SK-N-SH (cell line): ENCODE measurements around the gene CNP. TPM values are rescaled to one million over a fixed set of nuclear protein-coding genes. Genes with fewer than 3 reads are reported as not detected.
A peak's percentile ranks its signal among the peaks of the same experiment; 100 is the strongest.

Source experiments
- CTCF ChIA-PET: fragments of 300-600, 350-600 bp; formaldehyde crosslinking; extraction: SDS; loops from one replicate; lab custom pipeline; 2021; lab: Yijun Ruan, JAX
- POLR2A ChIA-PET: fragments of 350-600 bp; sonication (Branson Sonifier 250); formaldehyde crosslinking; extraction: SDS; loops from one replicate; lab custom pipeline; 2020; ENCODE audit warnings: antibody characterized with exemption, inconsistent platforms; lab: Yijun Ruan, JAX
- DNase-seq: peaks from one replicate; pipeline ENCODE4 v3.0.0; 2012
- H2AFZ ChIP-seq: fragments of 200-600 bp; sonication (generic); 2 replicates; pipeline ENCODE4 v1.8.1; 2016; ENCODE audit warnings: antibody characterized with exemption, mild to moderate bottlenecking, low read depth
- H3F3A ChIP-seq: fragments of 200-600 bp; sonication (generic); replicated peaks from 2 replicates; pipeline ENCODE3; 2016; ENCODE audit warnings: antibody characterized with exemption, mild to moderate bottlenecking; ENCODE audit not compliant: insufficient read depth
- H3K27ac ChIP-seq, 2 experiments: fragments of 200-500 bp in 1 of 2; fragments of 200-600 bp in 1 of 2; sonication (Bioruptor generic) in 1 of 2; sonication (generic), shearing (Covaris generic) in 1 of 2; 2 replicates each; pipeline versions ENCODE4 v1.5.1 to v1.6.1; 2014 to 2016; ENCODE audit warnings: low read depth in 2 of 2, inconsistent platforms in 1 of 2, low read length in 1 of 2, mild to moderate bottlenecking in 1 of 2, mixed read lengths in 1 of 2
- H3K27me3 ChIP-seq: fragments of 200-600 bp; sonication (generic), shearing (Covaris generic); 2 replicates; pipeline ENCODE4 v1.6.1; 2016; ENCODE audit warnings: mixed run types; ENCODE audit not compliant: insufficient read depth
- H3K36me3 ChIP-seq, 2 experiments: fragments of 200-500 bp in 1 of 2; fragments of 200-600 bp in 1 of 2; sonication (Bioruptor generic) in 1 of 2; sonication (generic) in 1 of 2; replicated peaks in 1 of 2; 2 replicates each; pipeline versions ENCODE3 to v1.5.1; 2014 to 2016; ENCODE audit warnings: low read length in 1 of 2, mild to moderate bottlenecking in 1 of 2; ENCODE audit not compliant: insufficient read depth in 2 of 2, control insufficient read depth in 1 of 2
- H3K4me1 ChIP-seq, 2 experiments: fragments of 200-500 bp in 1 of 2; fragments of 200-600 bp in 1 of 2; sonication (Bioruptor generic) in 1 of 2; sonication (generic), shearing (Covaris generic) in 1 of 2; 2 replicates each; pipeline versions ENCODE4 v1.5.1 to v1.6.1; 2014 to 2016; ENCODE audit warnings: low read depth in 1 of 2, low read length in 1 of 2, mixed run types in 1 of 2; ENCODE audit not compliant: insufficient read depth in 2 of 2, control insufficient read depth in 1 of 2
- H3K4me2 ChIP-seq: fragments of 200-600 bp; sonication (generic), shearing (Covaris generic); 2 replicates; pipeline ENCODE4 v1.6.1; 2017; ENCODE audit warnings: mixed run types
- H3K4me3 ChIP-seq, 2 experiments: fragments of 200-500 bp in 1 of 2; fragments of 200-600 bp in 1 of 2; sonication (Bioruptor generic) in 1 of 2; sonication (generic), shearing (Covaris generic) in 1 of 2; 2 replicates each; pipeline versions ENCODE4 v1.5.1 to v1.8.1; 2014 to 2016; ENCODE audit warnings: low read depth in 2 of 2, inconsistent platforms in 1 of 2, low read length in 1 of 2, mild to moderate bottlenecking in 1 of 2, mixed read lengths in 1 of 2, moderate library complexity in 1 of 2
- H3K79me2 ChIP-seq: fragments of 200-600 bp; sonication (generic); 2 replicates; pipeline ENCODE4 v1.8.1; 2017; ENCODE audit warnings: mild to moderate bottlenecking; ENCODE audit not compliant: insufficient read depth
- H3K9ac ChIP-seq: fragments of 200-600 bp; sonication (generic); 2 replicates; pipeline ENCODE4 v1.6.1; 2017; ENCODE audit warnings: mixed run types
- H3K9me2 ChIP-seq: fragments of 200-600 bp; sonication (generic); 2 replicates; pipeline ENCODE4 v1.6.1; 2017; ENCODE audit warnings: mixed run types
- H3K9me3 ChIP-seq: fragments of 200-600 bp; sonication (generic); 2 replicates; pipeline ENCODE4 v1.6.1; 2017; ENCODE audit warnings: mixed run types, mild to moderate bottlenecking, moderate library complexity
- H4K20me1 ChIP-seq: fragments of 200-600 bp; sonication (generic); 2 replicates; pipeline ENCODE4 v1.6.1; 2017; ENCODE audit warnings: mild to moderate bottlenecking, mixed run types; ENCODE audit not compliant: insufficient read depth
- CHD2 ChIP-seq: fragments of 150-350 bp; IDR thresholded peaks from 2 replicates; pipeline ENCODE4 v1.6.1; 2018; ENCODE audit warnings: low read length; ENCODE audit not compliant: partially characterized antibody
- ELF1 ChIP-seq: IDR thresholded peaks from 2 replicates; pipeline ENCODE4 v1.4.0; 2012
- EP300 ChIP-seq, 2 experiments: IDR thresholded peaks; 2 replicates each; pipeline versions ENCODE4 v1.4.0 to v1.6.1; 2012; ENCODE audit warnings: borderline replicate concordance in 1 of 2, low read depth in 1 of 2, low read length in 1 of 2
- EZH2phosphoT487 ChIP-seq: fragments of 200-600 bp; sonication (generic); IDR thresholded peaks from 2 replicates; pipeline ENCODE4 v1.6.1; 2017; ENCODE audit warnings: low read depth, mixed run types, mild to moderate bottlenecking, antibody characterized with exemption, moderate library complexity, borderline replicate concordance
- FOXM1 ChIP-seq: IDR thresholded peaks from 2 replicates; pipeline ENCODE4 v1.4.0; 2012; ENCODE audit warnings: low read depth, mild to moderate bottlenecking
- GABPA ChIP-seq: IDR thresholded peaks from 2 replicates; pipeline ENCODE4 v1.4.0; 2012; ENCODE audit warnings: low read depth, mild to moderate bottlenecking
- JUND ChIP-seq: IDR thresholded peaks from 2 replicates; pipeline ENCODE4 v1.4.0; 2012
- MEF2A ChIP-seq: IDR thresholded peaks from 2 replicates; pipeline ENCODE4 v1.4.0; 2012; ENCODE audit warnings: low read depth, borderline replicate concordance
- MXI1 ChIP-seq: IDR thresholded peaks from 2 replicates; pipeline ENCODE4 v1.6.1; 2012; ENCODE audit warnings: mild to moderate bottlenecking, low read depth, low read length, improper control_type of control experiment
- NFIC ChIP-seq: IDR thresholded peaks from 2 replicates; pipeline ENCODE4 v1.4.0; 2012; ENCODE audit warnings: borderline replicate concordance
- NRF1 ChIP-seq: IDR thresholded peaks from 2 replicates; pipeline ENCODE4 v1.6.1; 2012; ENCODE audit warnings: low read depth, mild to moderate bottlenecking, low read length
- PBX3 ChIP-seq: IDR thresholded peaks from 2 replicates; pipeline ENCODE4; 2012
- RAD21 ChIP-seq: IDR thresholded peaks from 2 replicates; pipeline ENCODE4 v1.6.1; 2012; ENCODE audit warnings: mild to moderate bottlenecking, low read length
- RCOR1 ChIP-seq: fragments of 150-350 bp; IDR thresholded peaks from 2 replicates; pipeline ENCODE4 v1.6.1; 2017; ENCODE audit warnings: antibody characterized with exemption, low read length
- RFX5 ChIP-seq: IDR thresholded peaks from 2 replicates; pipeline ENCODE4 v1.6.1; 2012; ENCODE audit warnings: mild to moderate bottlenecking, improper control_type of control experiment, low read length
- SIN3A ChIP-seq: IDR thresholded peaks from 2 replicates; pipeline ENCODE4 v1.6.1; 2012; ENCODE audit warnings: low read depth, mild to moderate bottlenecking, low read length, moderate library complexity, borderline replicate concordance
- TCF12 ChIP-seq: IDR thresholded peaks from 2 replicates; pipeline ENCODE4 v1.4.0; 2012
- TEAD4 ChIP-seq: IDR thresholded peaks from 2 replicates; pipeline ENCODE4 v1.4.0; 2012; ENCODE audit warnings: mild to moderate bottlenecking, borderline replicate concordance; ENCODE audit not compliant: insufficient read depth
- YY1 ChIP-seq: IDR thresholded peaks from 2 replicates; pipeline ENCODE4 v1.4.0; 2012; ENCODE audit warnings: low read depth, mild to moderate bottlenecking
- WGBS: methylation state at CpG from one replicate; pipeline ENCODE4 v1.1.6; 2017; ENCODE audit warnings: low lambda C conversion rate; 5-methylcytosine and 5-hydroxymethylcytosine counted together
- polyA plus RNA-seq, 3 experiments: library from polyadenylated mRNA; depleted of rRNA; stranded (reverse); fragments of >200 nt; gene quantifications; 2 replicates each; pipeline ENCODE4 v1.2.3, GENCODE V29; 2012
- TF ChIP-seq, protein P1 (sequence below): fragments of 200-600 bp; sonication (generic); IDR thresholded peaks from 2 replicates; pipeline ENCODE4 v1.6.1; 2017; ENCODE audit warnings: antibody characterized with exemption, mild to moderate bottlenecking, moderate library complexity
- TF ChIP-seq, protein P2 (sequence below): IDR thresholded peaks from 2 replicates; pipeline ENCODE4 v1.4.0; 2012; ENCODE audit warnings: low read depth
- TF ChIP-seq, protein P3 (sequence below): fragments of 150-350 bp; IDR thresholded peaks from 2 replicates; pipeline ENCODE4 v1.6.1; 2016; ENCODE audit warnings: mild to moderate bottlenecking, low read depth, low read length

Gene CNP
- polyA plus RNA-seq, 1 of the 3 experiments (the other 2 are of a cell fraction), result 54.8 TPM

DNA sequence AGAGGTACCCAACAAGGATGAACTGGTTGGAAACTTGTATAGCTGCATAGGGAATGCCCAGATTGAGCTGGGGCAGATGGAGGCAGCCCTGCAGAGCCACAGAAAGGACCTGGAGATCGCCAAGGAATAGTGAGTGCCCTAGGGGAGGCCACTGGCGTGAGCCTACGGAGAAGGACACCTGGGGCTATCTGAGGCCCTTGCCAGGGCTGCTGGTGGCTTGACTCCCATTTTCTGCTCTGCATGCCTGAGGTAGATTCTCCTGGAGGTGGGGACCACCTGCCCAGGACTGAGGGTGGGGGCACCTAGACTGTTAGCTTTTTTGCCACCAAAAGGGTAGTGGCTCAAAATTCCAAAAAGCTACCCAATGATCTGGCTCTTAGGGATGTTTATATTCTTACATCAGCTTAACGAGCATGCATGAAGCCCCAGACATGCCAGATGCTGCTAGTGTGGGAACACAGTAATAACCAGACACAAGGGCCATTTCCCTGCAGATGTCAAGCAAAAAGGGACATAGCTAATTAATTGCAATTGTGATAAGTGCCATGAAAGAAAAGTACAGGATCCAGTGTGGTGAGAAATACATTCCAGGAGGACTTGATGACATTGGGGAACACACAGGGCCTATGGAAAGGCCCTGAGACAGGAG is 27.4 kb upstream of the CNP start (continued):
- TF ChIP-seq, protein P1, sequence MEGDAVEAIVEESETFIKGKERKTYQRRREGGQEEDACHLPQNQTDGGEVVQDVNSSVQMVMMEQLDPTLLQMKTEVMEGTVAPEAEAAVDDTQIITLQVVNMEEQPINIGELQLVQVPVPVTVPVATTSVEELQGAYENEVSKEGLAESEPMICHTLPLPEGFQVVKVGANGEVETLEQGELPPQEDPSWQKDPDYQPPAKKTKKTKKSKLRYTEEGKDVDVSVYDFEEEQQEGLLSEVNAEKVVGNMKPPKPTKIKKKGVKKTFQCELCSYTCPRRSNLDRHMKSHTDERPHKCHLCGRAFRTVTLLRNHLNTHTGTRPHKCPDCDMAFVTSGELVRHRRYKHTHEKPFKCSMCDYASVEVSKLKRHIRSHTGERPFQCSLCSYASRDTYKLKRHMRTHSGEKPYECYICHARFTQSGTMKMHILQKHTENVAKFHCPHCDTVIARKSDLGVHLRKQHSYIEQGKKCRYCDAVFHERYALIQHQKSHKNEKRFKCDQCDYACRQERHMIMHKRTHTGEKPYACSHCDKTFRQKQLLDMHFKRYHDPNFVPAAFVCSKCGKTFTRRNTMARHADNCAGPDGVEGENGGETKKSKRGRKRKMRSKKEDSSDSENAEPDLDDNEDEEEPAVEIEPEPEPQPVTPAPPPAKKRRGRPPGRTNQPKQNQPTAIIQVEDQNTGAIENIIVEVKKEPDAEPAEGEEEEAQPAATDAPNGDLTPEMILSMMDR, result no peak
- TF ChIP-seq NFIC (no peak), FOXM1 (no peak)

DNA sequence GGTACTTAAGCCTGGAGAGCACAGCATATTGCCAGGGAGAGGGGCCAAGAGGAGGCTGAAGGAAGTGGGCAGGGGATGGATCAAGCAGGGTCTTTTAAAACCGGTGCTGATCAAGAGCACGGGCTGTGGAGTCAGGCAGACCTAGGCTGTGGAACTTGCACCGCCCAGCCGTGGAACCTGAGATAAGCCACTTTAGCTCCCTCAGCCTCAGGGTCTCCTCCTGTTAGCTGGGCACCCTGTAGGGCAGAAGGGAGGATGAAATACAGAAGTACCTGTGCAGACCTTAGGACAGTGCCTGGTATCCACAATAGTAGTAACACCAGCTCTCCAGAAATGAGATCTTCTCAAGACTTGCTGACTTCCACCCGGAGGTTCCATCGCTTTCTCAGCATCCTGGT is 26.9 kb upstream of the CNP start:
- CTCF ChIA-PET, result interaction anchor here (0.8 to 2.0 kb wide), 5 partner anchors 20 to 153 kb away, joined by 3 to 8 read pairs (median 4); partner anchors contain the start of genes CNP and JUP
- TF ChIP-seq TEAD4 (no peak), TCF12 (no peak), NFIC (no peak), CHD2 (no peak)

DNA sequence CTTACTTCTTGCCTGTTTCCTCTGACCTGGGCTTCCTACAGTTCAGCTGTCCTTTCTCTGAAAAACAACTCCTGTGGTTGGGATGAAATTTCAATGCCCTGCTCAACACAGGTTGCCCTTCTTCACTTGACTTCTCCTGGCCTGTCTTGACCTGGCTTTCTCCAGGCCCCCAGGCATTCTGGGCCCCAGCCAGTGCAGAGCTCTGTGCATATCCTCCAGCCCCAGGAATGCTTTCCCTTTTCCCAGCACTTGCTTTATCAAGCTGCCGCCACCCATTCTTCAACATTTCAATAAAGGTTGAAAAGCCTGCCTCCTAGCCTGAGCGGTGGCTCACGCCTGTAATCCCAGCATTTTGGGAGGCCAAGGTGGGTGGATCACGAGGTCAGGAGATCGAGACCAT is 25.4 kb upstream of the CNP start:
- no peak overlapping the region for H3K9ac ChIP-seq
- no peak overlapping the region for H3K4me2 ChIP-seq
- POLR2A ChIA-PET, result no interaction called here
- H3K9me3 ChIP-seq, result no peaks in the 10 kb centered on the region
- TF ChIP-seq ELF1 (no peak), EZH2phosphoT487 (no peak), NRF1 (no peak), MXI1 (no peak), RFX5 (no peak), CHD2 (no peak), RAD21 (no peak), MEF2A (no peak), FOXM1 (no peak), JUND (no peak), RCOR1 (no peak), SIN3A (no peak), YY1 (no peak), PBX3 (no peak), EP300 (IDR thresholded peaks at IDR 0.05; ENCODE audit: borderline replicate concordance in 1 of 2, low read depth in 1 of 2, low read length in 1 of 2) (no peak), NFIC (no peak), GABPA (no peak)
- TF ChIP-seq, protein P2, sequence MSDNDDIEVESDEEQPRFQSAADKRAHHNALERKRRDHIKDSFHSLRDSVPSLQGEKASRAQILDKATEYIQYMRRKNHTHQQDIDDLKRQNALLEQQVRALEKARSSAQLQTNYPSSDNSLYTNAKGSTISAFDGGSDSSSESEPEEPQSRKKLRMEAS, result no peak
- TF ChIP-seq, protein P3, sequence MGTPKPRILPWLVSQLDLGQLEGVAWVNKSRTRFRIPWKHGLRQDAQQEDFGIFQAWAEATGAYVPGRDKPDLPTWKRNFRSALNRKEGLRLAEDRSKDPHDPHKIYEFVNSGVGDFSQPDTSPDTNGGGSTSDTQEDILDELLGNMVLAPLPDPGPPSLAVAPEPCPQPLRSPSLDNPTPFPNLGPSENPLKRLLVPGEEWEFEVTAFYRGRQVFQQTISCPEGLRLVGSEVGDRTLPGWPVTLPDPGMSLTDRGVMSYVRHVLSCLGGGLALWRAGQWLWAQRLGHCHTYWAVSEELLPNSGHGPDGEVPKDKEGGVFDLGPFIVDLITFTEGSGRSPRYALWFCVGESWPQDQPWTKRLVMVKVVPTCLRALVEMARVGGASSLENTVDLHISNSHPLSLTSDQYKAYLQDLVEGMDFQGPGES, result no peak
- H4K20me1 ChIP-seq, result no peaks in the 10 kb centered on the region
- DNase-seq, result no peak
- no peak overlapping the region for H2AFZ ChIP-seq
- H3K27me3 ChIP-seq, result no peaks in the 10 kb centered on the region
- CTCF ChIA-PET, result interaction anchor here (2.2 kb wide), 1 partner anchor 18 kb away, joined by 7 read pairs; no protein-coding TSS in a partner anchor
- H3F3A ChIP-seq, result no peaks in the 10 kb centered on the region
- no peak overlapping the region for H3K27ac ChIP-seq
- no peaks in the 10 kb centered on the region for H3K9me2 ChIP-seq
- no peaks in the 10 kb centered on the region for H3K79me2 ChIP-seq
- H3K36me3 ChIP-seq, result peaks cover 7 to 10% of the 10 kb centered on the region in 2 experiments
- H3K4me3 ChIP-seq, result no peak overlapping the region
- H3K4me1 ChIP-seq, result peaks cover 0 to 27% of the 10 kb centered on the region in 2 experiments; a peak in 1 of 4 replicates
- WGBS, result 88% methylated on average over 5 of the region's 5 CpGs

More for the DNA sequence above, 26.9 kb upstream of the CNP start:
- Histone ChIP-seq H2AFZ (no peak overlapping the region), H3K9me2 (no peaks in the 10 kb centered on the region), H3K27ac (peak overlapping the region in 1 of 2 experiments; percentile 7; a peak in 1 of 4 replicates), H3K79me2 (no peaks in the 10 kb centered on the region), H3K9ac (no peak overlapping the region), H3K9me3 (no peaks in the 10 kb centered on the region), H3K4me3 (no peak overlapping the region), H3K27me3 (no peaks in the 10 kb centered on the region), H3K36me3 (peaks cover 7 to 18% of the 10 kb centered on the region in 2 experiments), H3K4me1 (peaks cover 0 to 27% of the 10 kb centered on the region in 2 experiments; a peak in 1 of 4 replicates), H3K4me2 (no peak overlapping the region), H4K20me1 (no peaks in the 10 kb centered on the region), H3F3A (no peaks in the 10 kb centered on the region)
- no peak for DNase-seq
- POLR2A ChIA-PET, result interaction anchor here (0.9 to 1.5 kb wide), 3 partner anchors 9 to 22 kb away, joined by 3 to 5 read pairs (median 4); partner anchors contain the start of gene ODAD4
- 82% methylated on average over 6 of the region's 6 CpGs for WGBS
